GM18507 (cell line): ENCODE measurements around the gene PROB1.
"Not testable (repeated sequence)": the region's sequence is repeated elsewhere in the genome, so short reads cannot be mapped to it uniquely, and the experiment has no call there.

ENCODE experiments used
- DNase-seq: peaks from one replicate; pipeline ENCODE4 v3.0.0; 2011; ENCODE audit warnings: low read depth; ENCODE audit not compliant: insufficient read length; ENCODE audit errors: extremely low spot score
- FAIRE-seq: peaks from 2 replicates; lab custom pipeline; 2011; peaks lifted over from hg19 to GRCh38; lab: Jason Lieb, UNC

Gene PROB1

DNA sequence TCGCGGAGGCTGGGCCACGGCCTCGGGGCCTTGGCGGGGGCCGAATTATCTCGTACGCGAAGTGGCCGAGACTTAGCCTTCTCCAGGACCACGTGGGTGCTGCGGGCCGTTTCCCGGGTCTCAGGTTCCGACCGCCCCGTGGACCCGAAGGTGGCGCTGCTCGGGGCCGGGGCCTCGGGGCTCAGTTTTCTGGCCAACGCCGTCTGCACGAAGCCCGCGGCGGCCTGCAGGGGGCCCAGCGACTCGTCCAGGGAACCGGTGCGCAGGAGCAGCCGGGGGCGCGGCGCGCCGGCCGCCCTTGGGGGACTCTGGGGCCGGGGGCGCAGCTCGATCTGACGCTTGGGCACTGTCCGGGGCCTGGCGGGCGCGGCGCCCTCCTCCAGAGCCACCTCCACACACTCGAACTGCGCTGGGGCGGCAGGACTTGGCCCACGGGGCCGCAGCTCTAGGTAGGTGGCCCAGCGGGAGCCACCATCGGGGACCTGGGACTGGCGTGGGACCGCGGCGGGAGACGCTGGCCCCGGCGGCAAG, 716 bp downstream of the PROB1 start:
- peak; percentile 26 for FAIRE-seq

GRCh38 chr5:139393497-139394122, 1.3 kb downstream of the PROB1 start:
- FAIRE-seq (no peak), DNase-seq (no peak)

More for the DNA sequence above, 716 bp downstream of the PROB1 start:
- DNase-seq: no peak

GRCh38 chr5:139392678-139393496, 2.0 kb downstream of the PROB1 start:
- DNase-seq: peak; percentile 70
- peak; percentile 82 for FAIRE-seq

DNA sequence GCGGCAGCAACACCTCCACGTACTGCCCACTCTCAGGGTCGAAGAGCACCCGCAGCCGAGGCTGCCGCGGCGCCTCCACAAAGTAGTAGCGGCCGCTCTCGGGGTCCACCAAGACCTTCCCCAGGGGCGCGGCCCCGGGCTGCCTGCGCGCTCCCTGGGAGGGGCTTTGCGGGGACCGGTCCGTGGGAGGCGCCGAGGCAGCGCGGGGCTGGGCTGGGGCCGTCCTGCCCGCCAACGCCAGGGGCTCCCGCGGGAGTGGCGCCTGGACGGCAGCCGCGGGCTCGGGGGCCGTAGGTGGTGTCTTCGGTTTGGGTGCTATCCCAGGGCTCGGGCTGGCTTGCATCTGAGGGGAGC, 2.6 kb downstream of the PROB1 start:
- DNase-seq (no peak), FAIRE-seq (no peak)

DNA sequence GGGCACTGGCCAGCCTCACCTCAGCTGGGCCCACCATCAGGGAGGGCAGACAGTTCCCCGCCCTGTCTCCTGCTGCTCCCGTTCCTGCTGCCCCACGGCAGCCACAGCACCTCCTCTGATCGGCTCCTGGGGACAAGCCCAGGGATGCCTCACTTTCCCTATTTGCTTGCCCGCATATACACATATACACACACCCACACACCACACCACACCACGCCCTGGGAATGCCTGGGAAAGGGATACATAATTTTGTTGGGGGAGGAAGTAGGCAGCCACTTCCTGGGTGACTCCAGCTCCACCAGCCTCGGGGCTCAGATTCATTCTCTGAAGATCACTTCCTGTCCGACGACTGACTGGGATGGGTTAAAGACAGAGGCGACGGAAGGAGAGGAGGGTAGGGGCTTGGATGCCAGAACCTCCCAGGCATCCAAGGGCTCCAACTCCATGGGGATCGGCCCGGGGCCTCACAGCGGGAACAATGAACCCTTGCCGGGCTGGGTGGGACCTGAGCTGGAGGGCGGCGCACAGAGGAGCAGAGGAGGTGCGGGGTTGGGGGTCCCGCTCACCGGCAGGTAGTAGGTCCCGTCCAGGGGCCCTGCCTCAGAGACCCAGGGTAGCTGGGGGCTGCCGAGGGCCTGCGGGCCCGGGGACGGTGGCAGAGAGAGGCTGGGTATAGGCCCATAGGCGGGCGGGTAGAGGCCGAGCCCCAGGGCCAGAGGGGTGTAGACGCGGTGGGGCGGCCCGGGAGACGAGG, 3.2 kb downstream of the PROB1 start:
- peak; percentile 79 for FAIRE-seq
- no peak for DNase-seq

DNA sequence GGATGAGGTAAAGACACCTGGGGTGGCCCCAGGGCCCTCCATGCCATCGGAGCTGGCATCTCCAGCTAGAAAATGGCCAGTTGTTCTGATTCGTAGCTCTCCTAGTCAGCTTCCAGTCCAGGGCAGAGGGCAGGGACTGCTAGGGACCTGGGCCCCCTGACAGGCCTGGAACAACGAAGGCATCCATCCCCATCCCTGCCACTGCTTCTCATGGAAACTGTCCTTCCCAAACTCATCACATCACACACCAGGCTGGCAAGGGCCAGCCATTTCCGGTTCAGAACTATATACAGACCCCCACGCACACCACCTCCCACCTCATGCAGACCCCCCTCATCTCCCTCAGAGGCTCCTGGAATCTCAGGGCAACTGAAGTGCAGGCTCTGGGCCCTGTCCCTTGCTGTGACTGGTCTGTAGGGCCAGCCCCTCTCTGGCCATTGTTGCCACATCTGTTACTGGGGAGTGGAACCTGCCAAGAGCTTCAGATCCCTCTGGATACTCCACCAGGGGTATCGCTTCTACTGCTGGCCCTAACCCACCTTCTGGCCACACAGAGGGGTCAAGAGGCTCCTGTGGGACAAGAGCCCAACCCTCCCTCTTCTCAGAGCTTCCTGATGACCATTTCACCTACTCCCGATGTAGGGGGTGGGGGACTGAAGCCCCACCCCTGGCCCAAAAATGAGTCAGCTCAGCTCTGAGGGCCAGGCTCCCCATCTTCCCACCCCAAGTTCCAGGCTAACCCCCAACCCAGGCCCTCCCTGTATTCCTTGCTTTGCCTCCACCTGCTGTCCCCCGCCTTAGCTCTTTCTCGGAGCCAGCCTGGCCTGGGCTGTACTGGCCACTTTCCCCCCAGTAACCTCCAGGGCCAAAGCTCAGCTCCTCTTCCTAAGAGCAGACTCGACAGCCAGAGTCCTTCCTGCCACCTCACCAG, 4.0 kb downstream of the PROB1 start:
- FAIRE-seq (no peak), DNase-seq (no peak)

DNA sequence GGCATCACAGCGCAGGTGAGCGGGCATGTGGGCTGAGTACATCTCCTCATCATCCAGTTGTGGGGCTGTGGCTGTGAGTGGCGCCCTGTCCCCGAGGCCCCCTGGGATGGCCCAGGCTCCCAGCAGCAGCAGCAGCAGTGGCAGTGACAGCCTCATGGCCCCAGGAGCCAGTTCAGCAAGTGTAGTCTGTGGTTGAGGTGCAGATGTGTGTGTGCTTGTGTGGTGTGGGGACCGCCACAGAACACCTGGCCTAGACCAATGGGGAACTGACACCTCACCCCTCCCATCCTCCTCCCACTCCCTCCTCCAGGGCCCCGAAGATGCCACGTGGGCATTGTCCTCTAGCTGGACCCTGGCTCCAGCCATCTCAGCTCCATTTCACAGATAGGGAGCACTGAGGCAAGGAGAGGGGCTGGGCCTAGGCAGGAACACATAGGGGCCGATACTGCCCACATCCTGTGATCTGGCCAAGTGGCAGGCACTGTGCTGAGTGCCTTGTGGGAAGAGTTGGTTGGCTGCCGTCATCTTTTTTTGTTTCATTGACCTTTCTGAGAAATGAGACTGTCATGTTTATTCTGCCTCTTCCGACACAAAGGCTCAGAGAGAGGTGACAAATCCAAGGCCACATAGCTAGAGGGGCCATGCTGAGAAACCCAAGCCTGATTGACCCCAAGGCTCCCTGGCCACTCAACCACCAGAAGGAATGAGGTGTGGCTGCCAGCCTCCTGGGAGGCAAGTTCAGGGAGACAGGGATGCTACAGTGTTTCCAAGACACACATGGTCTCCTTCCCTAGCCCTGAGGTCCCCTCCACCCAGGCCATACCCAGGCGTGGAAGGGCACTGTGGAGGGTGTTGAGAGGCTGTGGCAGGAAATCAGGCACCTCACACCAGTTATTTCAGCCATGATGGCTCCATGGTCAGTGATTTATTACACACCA, 4.9 kb downstream of the PROB1 start, which contains the start of gene MZB1:
Gene MZB1, minus strand, starts transcription at position 213 of the 938 bp plus-strand sequence. Its CDS starts 57 bp downstream, at position 156.
- peak; percentile 88 for DNase-seq
- FAIRE-seq: peak; percentile 97

GRCh38 chr5:139388198-139388821, 6.6 kb downstream of the PROB1 start:
- FAIRE-seq (peak; percentile 77), DNase-seq (no peak)

DNA sequence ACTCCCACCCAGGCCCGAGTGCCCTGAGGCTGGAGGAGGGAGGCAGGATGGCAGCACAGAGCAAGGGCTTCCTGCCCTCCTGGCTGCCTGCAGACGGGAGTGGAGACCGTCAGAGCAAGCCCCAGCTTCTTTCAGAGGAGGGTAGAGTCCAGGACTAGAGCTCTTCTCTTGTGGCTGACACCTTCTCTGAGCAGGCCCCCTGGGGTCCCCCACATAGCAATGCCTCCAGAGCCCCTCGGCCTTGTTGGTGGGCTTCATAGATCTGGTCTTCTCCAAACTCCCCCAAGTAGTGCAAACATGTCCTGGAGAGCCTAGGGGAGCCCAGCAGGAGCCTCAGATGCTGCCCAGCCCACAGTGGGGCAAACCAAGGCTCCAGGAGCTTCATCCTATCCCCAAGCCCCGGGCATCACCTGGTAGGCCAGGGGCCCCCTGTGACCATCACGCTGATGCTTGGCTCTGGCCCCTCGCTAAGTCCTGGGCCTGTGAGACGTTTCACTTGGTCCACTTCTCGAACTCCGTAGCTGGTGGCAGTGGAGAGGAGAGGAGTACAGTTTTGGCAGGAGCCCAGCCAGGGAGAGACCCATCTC, 7.2 kb downstream of the PROB1 start:
- DNase-seq (no peak), FAIRE-seq (no peak)

DNA sequence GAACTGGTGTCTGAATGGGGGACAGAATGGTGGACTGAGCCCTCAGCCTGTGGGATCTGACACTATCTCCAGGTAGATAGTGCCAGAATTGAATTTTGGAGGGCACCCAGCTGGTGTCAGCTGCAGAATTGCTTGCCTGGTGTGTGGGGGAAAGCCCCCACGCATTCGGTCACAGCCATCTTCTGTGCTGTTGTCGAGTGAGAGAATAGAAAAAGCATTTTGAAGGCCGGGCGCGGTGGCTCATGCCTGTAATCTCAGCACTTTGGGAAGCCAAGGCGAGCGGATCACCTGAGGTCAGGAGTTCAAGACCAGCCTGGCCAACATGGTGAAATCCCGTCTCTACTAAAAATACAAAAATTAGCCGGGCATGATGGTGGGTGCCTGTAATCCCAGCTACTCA, 7.9 kb downstream of the PROB1 start:
- not testable (repeated sequence) for FAIRE-seq

GRCh38 chr5:139386050-139386438, 8.9 kb downstream of the PROB1 start:
- no peak for DNase-seq
- FAIRE-seq: no peak

More for the DNA sequence above, 7.9 kb downstream of the PROB1 start:
- not testable (repeated sequence) for DNase-seq

GRCh38 chr5:139385061-139386049, 9.5 kb downstream of the PROB1 start:
- FAIRE-seq (peak; percentile 74), DNase-seq (no peak)

- DNase-seq (no peak), FAIRE-seq (peak; percentile 81)
These were observed 10.3 kb downstream of the PROB1 start for GRCh38 chr5:139384591-139385051.

DNA sequence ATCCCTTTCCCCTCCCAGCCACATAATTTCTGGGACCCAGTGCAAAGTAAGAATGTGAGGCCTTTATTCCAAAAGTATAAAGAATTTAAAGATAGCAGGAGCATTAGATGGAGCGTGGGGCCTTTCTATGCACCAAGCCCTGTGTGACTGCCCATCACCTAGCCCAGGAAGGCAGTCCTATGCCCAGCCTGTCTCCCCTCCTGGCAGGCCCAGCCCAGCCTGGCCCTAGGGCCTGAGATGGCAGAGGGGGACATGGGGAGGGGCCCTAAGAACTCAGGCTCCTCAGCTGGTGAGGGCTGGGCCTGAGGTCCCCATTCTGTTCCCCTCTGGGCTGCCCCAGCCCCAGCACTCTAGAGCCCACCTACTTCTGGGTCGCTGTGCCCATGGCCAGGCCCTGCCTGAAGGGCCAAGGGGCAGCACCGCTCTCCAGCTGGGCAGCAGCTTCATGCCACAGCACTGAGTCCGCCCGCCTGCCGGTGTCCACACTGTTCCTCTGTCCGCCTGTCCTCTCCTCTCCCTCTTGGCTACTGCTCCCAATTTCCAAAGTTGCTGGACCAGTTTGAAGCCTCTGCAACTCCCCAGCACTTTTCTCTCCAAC, 10.8 kb downstream of the PROB1 start:
- FAIRE-seq (no peak), DNase-seq (no peak)

GRCh38 chr5:139383275-139383992, 11.5 kb downstream of the PROB1 start, which contains the start of gene SLC23A1:
Gene SLC23A1 (minus strand): TSS chr5:139383297. CDS start chr5:139383253, 44 bp downstream.
- FAIRE-seq (no peak), DNase-seq (no peak)
